HepG2 (cell line): ENCODE results near the gene WDR7. TPM values are rescaled to one million over a fixed set of nuclear protein-coding genes. Genes with fewer than 3 reads are reported as not detected.

Source experiments
- ATAC-seq: fragments of 200-7000 bp; cut with Tn5 transposase; 3 replicates; pipeline ENCODE4 v1.9.1; 2020; ENCODE audit warnings: mild to moderate bottlenecking, moderate library complexity
- BruUV-seq: library from RNA; stranded (reverse); fragments of 400-500 nt; replicated peaks from 2 replicates; lab custom pipeline; 2021; lab: Mats Ljungman, UMichigan
- CTCF ChIA-PET: fragments of 300-600 bp; formaldehyde crosslinking; extraction: SDS; loops from one replicate; lab custom pipeline; 2021; ENCODE audit warnings: low total read pairs, inconsistent platforms, low intra/inter-chr PET ratio; lab: Yijun Ruan, JAX
- POLR2A ChIA-PET: fragments of 350-600 bp; sonication (Branson Sonifier 250); formaldehyde crosslinking; loops from one replicate; lab custom pipeline; 2020; ENCODE audit warnings: antibody characterized with exemption, inconsistent platforms; lab: Yijun Ruan, JAX
- DNase-seq: peaks from one replicate; pipeline ENCODE4 v3.0.0-alpha.2; 2015; ENCODE audit warnings: low spot score
- FAIRE-seq: peaks from 3 replicates; lab custom pipeline; 2011; peaks lifted over from hg19 to GRCh38; lab: Jason Lieb, UNC
- H2AFZ ChIP-seq: one replicate; pipeline ENCODE4 v1.6.1; 2011; ENCODE audit warnings: low read length, inconsistent platforms
- H3K27ac ChIP-seq: fragments of 300-600 bp; 3 replicates; pipeline ENCODE4 v1.8.0; 2011; ENCODE audit warnings: mixed run types, mild to moderate bottlenecking, mixed read lengths, low read length, inconsistent platforms; ENCODE audit not compliant: insufficient read depth; ENCODE audit errors: extremely low read length
- H3K27me3 ChIP-seq, 2 experiments: fragments of 200-600 bp in 1 of 2; 2 replicates in 1 of 2; 3 replicates in 1 of 2; pipeline versions ENCODE4 v1.6.0 to v1.8.0; 2011; ENCODE audit warnings: low read length in 2 of 2, mild to moderate bottlenecking in 2 of 2, moderate library complexity in 2 of 2, inconsistent platforms in 1 of 2; ENCODE audit not compliant: insufficient read depth in 2 of 2, control insufficient read depth in 1 of 2
- H3K36me3 ChIP-seq, 2 experiments: fragments of 200-600 bp in 1 of 2; replicated peaks in 1 of 2; 2 replicates in 1 of 2; 3 replicates in 1 of 2; pipeline versions ENCODE4 v1.5.1 to v1.8.0; 2011; ENCODE audit warnings: low read length in 2 of 2, inconsistent platforms in 1 of 2; ENCODE audit not compliant: insufficient read depth in 2 of 2, control insufficient read depth in 1 of 2
- H3K4me1 ChIP-seq: 2 replicates; pipeline ENCODE4 v1.5.1; 2012; ENCODE audit warnings: low read length, inconsistent platforms; ENCODE audit not compliant: insufficient read depth
- H3K4me2 ChIP-seq: 2 replicates; pipeline ENCODE4 v1.6.0; 2011; ENCODE audit warnings: low read depth, low read length, inconsistent platforms
- H3K4me3 ChIP-seq, 3 experiments: fragments of 200-600 bp in 1 of 3; sonication (generic), shearing (Covaris generic) in 1 of 3; replicated peaks in 1 of 3; 2 replicates each; pipeline ENCODE4 v1.5.1; 2011 to 2016; ENCODE audit warnings: low read length in 3 of 3, inconsistent platforms in 2 of 3, low read depth in 2 of 3, mild to moderate bottlenecking in 2 of 3, control low read depth in 1 of 3, mixed read lengths in 1 of 3; ENCODE audit not compliant: insufficient read depth in 1 of 3
- H3K79me2 ChIP-seq: one replicate; pipeline ENCODE4 v1.6.1; 2011; ENCODE audit warnings: low read length, inconsistent platforms; ENCODE audit not compliant: insufficient read depth
- H3K9ac ChIP-seq: 2 replicates; pipeline ENCODE4 v1.6.0; 2011; ENCODE audit warnings: mild to moderate bottlenecking, low read depth, low read length, inconsistent platforms; ENCODE audit not compliant: insufficient read depth
- H3K9me3 ChIP-seq: 2 replicates; pipeline ENCODE4 v1.5.1; 2012; ENCODE audit warnings: mild to moderate bottlenecking, low read length
- H4K20me1 ChIP-seq: 2 replicates; pipeline ENCODE4 v1.6.0; 2011; ENCODE audit warnings: inconsistent platforms, mild to moderate bottlenecking, low read length, moderate library complexity; ENCODE audit not compliant: insufficient read depth
- BATF2 ChIP-seq: sonication (generic); formaldehyde crosslinking; IDR thresholded peaks from 2 replicates; pipeline ENCODE4 v1.8.0; 2022; ENCODE audit warnings: mild to moderate bottlenecking, missing genetic modification reagents, moderate library complexity
- CEBPZ ChIP-seq: IDR thresholded peaks from 2 replicates; pipeline ENCODE4 v1.6.1; 2012; ENCODE audit warnings: low read length, improper control_type of control experiment
- GPBP1L1 ChIP-seq: sonication (generic); formaldehyde crosslinking; IDR thresholded peaks from 2 replicates; pipeline ENCODE4 v1.5.0; 2020; ENCODE audit warnings: mild to moderate bottlenecking, missing genetic modification reagents
- SATB2 ChIP-seq: sonication (generic); formaldehyde crosslinking; IDR thresholded peaks from 2 replicates; pipeline ENCODE4 v1.5.0; 2020; ENCODE audit warnings: missing genetic modification reagents
- SRSF9 ChIP-seq: fragments of 200-400 bp; formaldehyde crosslinking; IDR thresholded peaks from 2 replicates; pipeline ENCODE4 v1.6.1; 2018; ENCODE audit warnings: borderline replicate concordance, mild to moderate bottlenecking, low read depth, low read length; ENCODE audit not compliant: insufficient read depth, poor library complexity, severe bottlenecking
- ZBTB49 ChIP-seq: sonication (generic); formaldehyde crosslinking; IDR thresholded peaks from 2 replicates; pipeline ENCODE4 v1.4.0; 2020; ENCODE audit warnings: missing genetic modification reagents, borderline replicate concordance
- ZEB1 ChIP-seq: IDR thresholded peaks from 2 replicates; pipeline ENCODE4 v1.6.1; 2012; ENCODE audit warnings: mild to moderate bottlenecking, low read depth, inconsistent platforms; ENCODE audit not compliant: insufficient replicate concordance
- WGBS: methylation state at CpG from one replicate; pipeline ENCODE4 v1.1.6; 2017; ENCODE audit warnings: low lambda C conversion rate; 5-methylcytosine and 5-hydroxymethylcytosine counted together
- in situ Hi-C: cut with HindIII; loops from 2 replicates; pipeline ENCODE4 v1.10.0; 2017; ENCODE audit warnings: low pct_unique_long_range_greater_than_20kb; ENCODE audit not compliant: extremely low pct_ligation_motif_present
- intact Hi-C: fragments of 100-400 bp; cut with micrococcal nuclease; formaldehyde crosslinking; loops from one replicate; pipeline ENCODE4 v1.10.0; 2022; ENCODE audit not compliant: unreplicated experiment
- polyA plus RNA-seq, 8 experiments: library from polyadenylated mRNA; depleted of rRNA in 3 of 8; stranded (reverse) in 7 of 8; unstranded in 1 of 8; fragments of >200 nt; fragmentation: Illumina TruSeq in 4 of 8; extraction: Trizol in 4 of 8; gene quantifications; 2 replicates each; pipeline versions ENCODE4 v1.2.1 to v1.2.3, GENCODE V29; 2011 to 2016; ENCODE audit warnings: low read depth in 4 of 8, missing spikeins in 1 of 8, mixed read lengths in 1 of 8; ENCODE audit not compliant: insufficient read depth in 1 of 8
- total RNA-seq, 5 experiments: library from RNA; depleted of rRNA; stranded (reverse); fragments of >200 nt; fragmentation: Illumina TruSeq; extraction: Trizol; gene quantifications; 2 replicates each; pipeline ENCODE4 v1.2.3, GENCODE V29; 2016; ENCODE audit warnings: low read depth in 1 of 5

The WDR7 gene
- total and polyA plus RNA-seq, 2 of the 13 experiments (the other 11 are each of a cell fraction or from before 2014, with no cell fraction given) = 2.0 to 7.8 TPM

- Histone ChIP-seq H3K4me3 (no peak overlapping the region), H3K9ac (no peak overlapping the region), H3K36me3 (no peaks in the 10 kb centered on the region)
- intact Hi-C loops = no loop called here
- no peak for TF ChIP-seq BATF2 (CRISPR knock-in tag)
- no peak for TF ChIP-seq GPBP1L1 (CRISPR knock-in tag)
- no peak for TF ChIP-seq CEBPZ
- no peak for TF ChIP-seq ZEB1
- TF ChIP-seq ZBTB49 (CRISPR knock-in tag) = no peak
- no peak for TF ChIP-seq SRSF9
- no peak for TF ChIP-seq SATB2 (CRISPR knock-in tag)
- TF ChIP-seq, all 625 proteins: peak for 0
- BruUV-seq = no TSS peak
- 9% methylated on average over 3 of the region's 3 CpGs for WGBS
- H3K27ac ChIP-seq = no peak overlapping the region
- ChIA-PET CTCF (no interaction called here), POLR2A (no interaction called here)
- no peaks in the 10 kb centered on the region for H4K20me1 ChIP-seq
- peaks cover 10% of the 10 kb centered on the region for H3K4me1 ChIP-seq
- DNase-seq (no peak), ATAC-seq (no peak), FAIRE-seq (no peak)
- no peaks in the 10 kb centered on the region for H3K79me2 ChIP-seq
- 0 out of 5 replicates have a peak, but pooled peaks cover 0 to 7% of the 10 kb centered on the region in 2 experiments for H3K27me3 ChIP-seq
- no peak overlapping the region for H3K4me2 ChIP-seq
- in situ Hi-C loops = no loop called here
- H2AFZ ChIP-seq = no peak overlapping the region
- H3K9me3 ChIP-seq = no peaks in the 10 kb centered on the region
Measured at GRCh38 chr18:57054891-57055290, 403.7 kb downstream of the WDR7 start.
